Upper lobe of left lung (tissue), 6 donors: ENCODE data around the gene KCNQ4. TPM values are rescaled to one million over a fixed set of nuclear protein-coding genes. Genes with fewer than 3 reads are reported as not detected.
A peak's percentile ranks its signal among the peaks of the same experiment; 100 is the strongest.

Experiments used
- ATAC-seq, 2 donors: fragments of 200-7000 bp; cut with Tn5 transposase; one replicate each; pipeline ENCODE4 v1.9.1; 2022; ENCODE audit warnings: mild to moderate bottlenecking in 2 of 2, moderate library complexity in 2 of 2; ENCODE audit not compliant: low FRiP score in 2 of 2
- DNase-seq, 2 donors: peaks; one replicate each; pipeline ENCODE4 v3.0.0-alpha.2; 2019 to 2020
- H3K27ac ChIP-seq, 4 donors: fragments of 200-600 bp; sonication (generic); one replicate each; pipeline ENCODE4 v1.5.1; 2016 to 2019
- H3K27me3 ChIP-seq, 4 donors: fragments of 200-600 bp; sonication (generic); one replicate each; pipeline ENCODE4 v1.5.1; 2017 to 2019
- H3K36me3 ChIP-seq, 4 donors: fragments of 200-600 bp; sonication (generic); one replicate each; pipeline ENCODE4 v1.5.1; 2016 to 2019
- H3K4me1 ChIP-seq, 4 donors: fragments of 200-600 bp; sonication (generic); one replicate each; pipeline ENCODE4 v1.5.1; 2018 to 2019
- H3K4me3 ChIP-seq, 4 donors: fragments of 200-600 bp; sonication (generic); one replicate each; pipeline ENCODE4 v1.5.1; 2017 to 2019; ENCODE audit warnings: mild to moderate bottlenecking in 2 of 4, moderate library complexity in 1 of 4
- H3K9me3 ChIP-seq, 4 donors: fragments of 200-600 bp; sonication (generic); one replicate each; pipeline ENCODE4 v1.5.1; 2018 to 2019
- CTCF ChIP-seq, 6 experiments: fragments of 450-650 bp in 4 of 6; fragments of 200-600 bp in 2 of 6; sonication (generic) in 2 of 6; IDR thresholded peaks; one replicate each; pipeline ENCODE4 v1.5.1; 2016 to 2019; ENCODE audit warnings: antibody characterized with exemption in 6 of 6
- EP300 ChIP-seq, 4 donors: sonication (generic); formaldehyde crosslinking; IDR thresholded peaks; one replicate each; pipeline ENCODE4 v1.5.1; 2017; ENCODE audit warnings: antibody characterized with exemption in 4 of 4, control low read depth in 2 of 4
- POLR2A ChIP-seq, 4 donors: fragments of 450-650 bp; IDR thresholded peaks; one replicate each; pipeline ENCODE4 v1.5.1; 2016 to 2017; ENCODE audit warnings: antibody characterized with exemption in 4 of 4, mild to moderate bottlenecking in 2 of 4
- POLR2AphosphoS5 ChIP-seq, 2 donors: sonication (generic); formaldehyde crosslinking; IDR thresholded peaks; one replicate each; pipeline ENCODE4 v1.5.1; 2017; ENCODE audit warnings: antibody characterized with exemption in 2 of 2
- WGBS, 2 donors: methylation state at CpG; one replicate each; pipeline ENCODE4 v1.1.5; 2017 to 2018; 5-methylcytosine and 5-hydroxymethylcytosine counted together
- total RNA-seq, 6 donors: library from RNA; depleted of rRNA in 4 of 6; stranded (reverse); fragments of >200 nt in 4 of 6; gene quantifications; one replicate each; pipeline versions ENCODE4 v1.1.0 to v1.2.1, GENCODE V29; 2016 to 2021
- donor health status: DM: no; HTN: no; CAD: no; lungs with moderate emphysema.
- donor health status: DM: no; HTN: yes; CAD: no; lungs with severe emphysema.

The KCNQ4 gene
- total RNA-seq, 6 donors from 2014 or later = 0.44 to 0.89 (median 0.60) TPM; not detected in 1

GRCh38 chr1:40803902-40804301, 20.3 kb downstream of the KCNQ4 start:
- no peak for DNase-seq
- no peaks in the 10 kb centered on the region for H3K9me3 ChIP-seq
- H3K4me1 ChIP-seq = peaks cover 10 to 19% (median 14%) of the 10 kb centered on the region in 4 donors
- no peaks in the 10 kb centered on the region for H3K27me3 ChIP-seq
- no peak for ATAC-seq
- 67 to 80% methylated on average over 1 to 2 of the region's 2 CpGs for WGBS, 2 donors
- no peak overlapping the region for H3K4me3 ChIP-seq
- peak overlapping the region in 2 of 4 donors; percentile 23 to 78 for H3K27ac ChIP-seq
- H3K36me3 ChIP-seq = no peaks in the 10 kb centered on the region
- TF ChIP-seq POLR2A (IDR thresholded peaks at IDR 0.05) = no peak
- no peak for TF ChIP-seq CTCF (IDR thresholded peaks at IDR 0.05)
- no peak for TF ChIP-seq EP300 (IDR thresholded peaks at IDR 0.05)
- no peak for TF ChIP-seq POLR2AphosphoS5 (IDR thresholded peaks at IDR 0.05)

DNA sequence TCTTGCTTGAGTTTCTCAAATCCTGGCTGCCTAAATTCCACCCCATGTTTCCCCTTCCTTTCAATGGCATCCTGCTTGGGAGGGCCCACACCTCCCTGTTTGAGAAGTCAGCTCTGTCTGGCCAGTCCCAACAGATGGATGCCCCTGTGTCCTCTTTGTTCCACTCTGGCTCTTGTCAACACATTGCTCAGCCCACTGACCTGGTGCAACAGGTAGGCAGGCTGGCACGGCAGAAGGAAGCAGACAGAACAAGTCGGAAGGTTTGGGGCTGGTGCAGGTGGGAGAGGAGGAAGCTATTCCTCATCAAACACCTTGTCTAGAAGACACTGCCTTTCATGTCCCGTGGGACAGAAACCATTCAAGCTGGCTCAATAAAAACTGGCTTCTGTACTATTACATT, 22.7 kb downstream of the KCNQ4 start:
- WGBS, 2 donors = 78 to 87% methylated on average over 3 of the region's 3 CpGs
- TF ChIP-seq POLR2AphosphoS5 (IDR thresholded peaks at IDR 0.05) = no peak
- TF ChIP-seq POLR2A (IDR thresholded peaks at IDR 0.05) = no peak
- no peak for TF ChIP-seq CTCF (IDR thresholded peaks at IDR 0.05)
- no peak for TF ChIP-seq EP300 (IDR thresholded peaks at IDR 0.05)
- H3K27ac ChIP-seq = no peak overlapping the region
- peaks cover 8 to 17% (median 9%) of the 10 kb centered on the region in 4 donors for H3K4me1 ChIP-seq
- no peaks in the 10 kb centered on the region for H3K9me3 ChIP-seq
- no peak for DNase-seq
- H3K27me3 ChIP-seq = no peaks in the 10 kb centered on the region
- no peaks in the 10 kb centered on the region for H3K36me3 ChIP-seq
- H3K4me3 ChIP-seq = no peak overlapping the region
- no peak for ATAC-seq

GRCh38 chr1:40806731-40807695, 23.4 kb downstream of the KCNQ4 start:
- no peaks in the 10 kb centered on the region for H3K9me3 ChIP-seq
- no peak overlapping the region for H3K27ac ChIP-seq
- DNase-seq (no peak), ATAC-seq (no peak)
- peak overlapping the region in 1 of 4 donors; percentile 4 for H3K4me3 ChIP-seq
- peaks cover under 1 to 9% (median 2%) of the 10 kb centered on the region in 4 donors for H3K4me1 ChIP-seq
- 79 to 84% methylated on average over 10 to 20 of the region's 20 CpGs for WGBS, 2 donors
- no peaks in the 10 kb centered on the region for H3K27me3 ChIP-seq
- no peak for TF ChIP-seq POLR2A (IDR thresholded peaks at IDR 0.05)
- no peak for TF ChIP-seq EP300 (IDR thresholded peaks at IDR 0.05)
- TF ChIP-seq POLR2AphosphoS5 (IDR thresholded peaks at IDR 0.05) = no peak
- TF ChIP-seq CTCF (IDR thresholded peaks at IDR 0.05) = no peak
- no peaks in the 10 kb centered on the region for H3K36me3 ChIP-seq

- H3K27me3 ChIP-seq = no peaks in the 10 kb centered on the region
- H3K36me3 ChIP-seq = no peaks in the 10 kb centered on the region
- H3K4me1 ChIP-seq = no peaks in the 10 kb centered on the region
- no peak for ATAC-seq
- no peaks in the 10 kb centered on the region for H3K9me3 ChIP-seq
- 53 to 57% methylated on average over 3 of the region's 3 CpGs for WGBS, 2 donors
- no peak overlapping the region for H3K4me3 ChIP-seq
- H3K27ac ChIP-seq = no peak overlapping the region
- TF ChIP-seq EP300 (IDR thresholded peaks at IDR 0.05) (no peak), CTCF (IDR thresholded peaks at IDR 0.05) (no peak), POLR2A (IDR thresholded peaks at IDR 0.05) (no peak), POLR2AphosphoS5 (IDR thresholded peaks at IDR 0.05) (no peak)
- DNase-seq = no peak
These were observed 24.4 kb downstream of the KCNQ4 start for GRCh38 chr1:40808002-40808401.
